Hematopoietic multipotent progenitor cell treated with erythropoietin and hydrocortisone succinate and interleukin-3 and kit ligand, for 6 days (in vitro differentiated cells): Measurements from ENCODE around the gene CARMIL1.

ENCODE experiments used
- DNase-seq: peaks from one replicate; pipeline ENCODE4 v3.0.0-alpha.2; 2015

CARMIL1 gene

GRCh38 chr6:25312034-25312620 is 33.0 kb downstream of the CARMIL1 start:
- DNase-seq, result no peak

DNA sequence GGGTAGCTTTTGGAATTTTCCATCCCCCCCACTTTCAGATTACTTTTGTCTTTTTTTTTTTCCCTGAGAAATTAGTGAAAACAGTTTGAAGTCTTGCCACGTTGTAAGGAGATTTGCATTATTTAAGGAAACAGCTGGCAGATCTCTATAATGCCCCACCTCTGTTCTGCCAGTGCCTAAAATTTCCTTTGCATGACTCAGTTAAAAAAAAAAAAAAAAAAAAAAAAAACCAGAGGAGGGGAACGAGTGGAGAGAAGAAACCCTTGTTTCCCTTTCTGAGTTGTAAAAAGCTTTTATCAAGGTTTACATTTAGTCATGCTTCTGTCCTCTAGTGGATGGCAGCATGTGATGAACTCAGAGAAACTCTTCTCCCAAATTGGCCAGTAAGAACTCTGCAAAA is 33.5 kb downstream of the CARMIL1 start:
- peak; percentile 57 for DNase-seq

DNA sequence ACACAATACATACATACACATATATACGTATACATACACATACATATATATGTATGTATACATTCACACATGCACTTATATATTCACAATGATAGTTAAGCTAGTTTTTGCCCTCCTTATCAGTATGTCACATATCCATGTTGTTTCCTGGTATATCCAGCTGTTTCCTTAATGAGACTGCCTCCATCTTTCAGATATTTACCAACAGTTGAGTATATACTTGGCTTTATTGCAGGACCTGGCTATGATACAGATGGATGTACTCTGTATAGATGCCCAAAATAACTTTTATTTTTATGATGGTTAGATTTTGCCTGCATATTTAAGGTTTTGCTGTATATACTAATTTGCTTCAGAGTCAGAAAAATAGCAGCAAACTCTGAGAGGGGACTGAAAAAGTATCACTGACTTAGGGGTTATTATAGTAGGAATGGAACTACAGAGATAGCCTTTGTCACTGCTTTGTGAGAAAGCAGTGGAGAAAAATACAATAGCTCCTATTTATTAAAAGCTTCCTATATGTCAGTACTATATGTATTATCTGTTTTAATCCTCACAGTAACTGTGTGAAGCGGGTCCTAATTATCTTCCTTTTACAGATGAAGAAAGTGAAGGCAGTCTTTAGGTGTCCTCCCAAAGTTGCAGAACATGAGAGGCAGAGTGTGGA is 35.5 kb downstream of the CARMIL1 start:
- peak; percentile 24 for DNase-seq

DNA sequence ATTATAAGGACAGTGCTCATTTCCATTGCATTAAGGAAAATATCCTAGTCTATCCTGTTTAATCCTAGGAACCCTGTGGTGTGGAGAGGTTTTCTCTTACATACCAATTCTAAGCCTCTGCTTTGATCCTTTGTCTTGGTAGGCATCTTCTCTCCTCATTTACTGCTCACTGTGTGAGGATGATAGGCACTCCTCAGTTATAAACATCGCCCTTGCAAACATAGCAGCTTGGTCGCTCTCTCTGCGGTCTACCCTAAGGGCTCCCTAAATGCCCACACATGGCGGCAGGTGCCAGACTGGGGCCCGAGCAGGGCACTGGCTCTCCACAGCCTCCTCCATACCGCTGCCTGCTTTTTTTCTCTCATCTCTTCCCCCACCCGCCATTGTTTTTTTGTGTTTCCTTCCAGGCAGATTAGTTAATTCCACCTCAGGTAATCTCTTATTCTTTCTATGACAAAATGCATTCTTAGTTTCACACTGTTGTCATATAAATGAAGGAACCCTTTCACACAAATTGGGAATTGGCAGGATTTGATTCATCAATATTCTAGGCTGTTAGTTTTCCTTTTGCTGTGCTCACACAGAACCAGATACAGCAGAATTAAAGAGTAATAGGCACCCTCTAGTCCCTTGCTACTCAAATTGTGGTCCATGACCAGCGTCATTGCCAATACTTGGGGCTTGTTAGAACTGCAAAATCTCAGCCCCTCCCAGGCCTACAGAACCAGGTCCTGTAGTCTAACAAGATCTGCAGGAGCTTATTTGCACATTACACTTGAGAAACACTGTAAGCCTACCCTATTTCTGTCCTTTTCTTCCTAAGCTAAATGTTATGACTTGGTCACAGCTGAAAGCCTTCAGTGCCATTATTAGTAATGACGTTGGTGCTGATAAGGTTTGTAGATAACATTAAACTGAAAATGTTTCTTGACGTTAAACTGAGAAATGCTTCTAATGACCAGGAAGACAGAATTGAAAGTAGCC is 36.3 kb downstream of the CARMIL1 start:
- DNase-seq, result no peak

DNA sequence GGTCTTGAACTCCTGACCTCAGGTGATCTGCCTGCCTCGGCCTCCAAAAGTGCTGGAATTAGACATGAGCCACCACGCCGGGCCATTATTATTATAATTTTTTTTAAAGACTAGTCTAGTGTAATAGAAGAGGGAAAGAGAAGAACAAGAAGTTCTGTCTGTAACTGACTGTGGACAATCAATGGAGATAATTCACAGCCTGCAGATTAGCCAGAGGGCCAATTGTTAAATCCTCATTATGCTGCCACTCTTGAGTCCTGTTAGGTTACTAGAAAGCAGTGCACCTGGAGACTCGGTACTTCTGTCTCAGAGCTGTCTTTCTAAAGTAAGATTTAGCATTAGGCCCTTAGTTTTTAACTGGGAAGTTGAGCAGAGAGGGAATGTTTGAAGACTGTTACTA is 37.5 kb downstream of the CARMIL1 start:
- no peak for DNase-seq

DNA sequence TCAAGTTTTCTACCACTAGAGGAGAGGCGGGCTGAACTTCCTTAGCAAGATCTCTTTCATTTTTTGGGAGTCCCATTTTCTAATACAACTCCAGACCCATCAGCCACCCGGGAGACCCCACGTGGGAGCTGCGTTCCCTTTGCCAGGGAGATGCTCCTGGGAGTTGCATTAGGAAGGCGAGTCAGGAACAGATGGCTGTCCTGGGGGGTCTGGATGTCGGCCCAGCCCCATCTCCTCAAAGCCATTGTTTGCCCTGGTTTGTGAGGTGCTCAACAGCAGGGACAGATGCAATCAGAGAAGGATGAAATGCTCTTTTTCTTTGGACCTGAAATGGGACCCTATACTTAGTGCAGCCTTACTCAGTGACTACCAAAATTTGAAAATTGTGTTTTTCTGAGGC is 39.4 kb downstream of the CARMIL1 start:
- DNase-seq, result no peak

DNA sequence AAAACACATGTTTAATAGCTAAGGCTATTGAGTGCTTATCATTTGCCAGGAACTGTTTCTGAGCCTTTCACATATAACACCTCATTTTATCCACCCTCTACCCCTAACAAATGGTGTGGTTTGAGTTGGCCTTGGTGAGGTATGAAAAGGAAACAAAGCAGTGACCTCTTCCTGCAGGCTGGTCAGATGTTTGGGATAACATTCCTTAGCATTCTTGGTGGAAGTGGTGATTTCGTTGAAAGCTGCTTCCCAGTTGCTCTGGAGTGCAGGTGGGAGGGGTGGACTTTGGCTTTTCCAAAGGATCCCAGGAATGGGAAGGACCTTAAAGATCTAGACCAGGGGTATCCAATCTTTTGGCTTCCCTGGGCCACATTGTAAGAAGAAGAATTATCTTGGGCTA is 41.3 kb downstream of the CARMIL1 start:
- DNase-seq, result no peak

- DNase-seq, result no peak
Observed at GRCh38 chr6:25322692-25323091, 43.5 kb downstream of the CARMIL1 start.

- DNase-seq, result no peak
Observed at GRCh38 chr6:25324066-25324762, 45.0 kb downstream of the CARMIL1 start.

GRCh38 chr6:25326126-25326525 is 47.0 kb downstream of the CARMIL1 start:
- no peak for DNase-seq

DNA sequence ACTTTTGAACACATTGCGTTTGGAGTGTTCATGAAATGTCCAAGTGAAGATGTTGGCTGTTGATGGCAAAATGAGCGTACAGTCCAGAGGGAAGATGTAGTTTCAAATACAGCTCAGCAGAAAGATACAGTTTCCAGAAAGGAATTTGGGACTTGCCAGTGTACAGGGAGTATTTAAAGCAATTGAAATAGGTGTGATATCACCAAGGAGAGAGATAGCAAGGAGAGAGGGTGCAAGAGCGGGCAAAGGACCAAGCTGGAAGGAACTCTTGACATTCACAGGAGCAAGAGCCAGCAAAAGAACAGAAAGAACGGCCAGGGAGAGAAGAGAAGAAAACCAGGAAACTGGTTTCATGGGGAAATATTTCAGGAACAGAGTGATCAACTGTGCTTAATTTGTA is 47.8 kb downstream of the CARMIL1 start:
- DNase-seq, result no peak

DNA sequence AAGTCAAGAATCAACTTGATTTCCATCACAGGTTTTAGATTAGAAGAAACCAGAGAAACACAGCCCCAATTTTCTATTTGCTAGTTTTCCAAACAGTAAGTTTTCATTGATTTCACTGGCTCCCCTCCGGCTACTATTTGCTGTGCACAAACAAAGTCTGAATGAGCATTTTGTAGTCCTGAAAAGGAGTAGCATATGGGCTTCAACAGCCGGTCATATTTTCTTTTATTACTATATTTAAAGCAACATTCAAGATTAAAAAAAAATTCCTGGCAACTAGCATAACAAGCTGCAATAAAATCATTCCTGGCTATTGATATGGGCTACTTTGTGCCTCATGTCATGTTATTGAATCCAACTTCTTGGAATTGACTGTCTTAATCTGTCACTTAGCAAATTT is 48.3 kb downstream of the CARMIL1 start:
- no peak for DNase-seq

- no peak for DNase-seq
Observed at GRCh38 chr6:25329161-25329817, 50.1 kb downstream of the CARMIL1 start.

DNA sequence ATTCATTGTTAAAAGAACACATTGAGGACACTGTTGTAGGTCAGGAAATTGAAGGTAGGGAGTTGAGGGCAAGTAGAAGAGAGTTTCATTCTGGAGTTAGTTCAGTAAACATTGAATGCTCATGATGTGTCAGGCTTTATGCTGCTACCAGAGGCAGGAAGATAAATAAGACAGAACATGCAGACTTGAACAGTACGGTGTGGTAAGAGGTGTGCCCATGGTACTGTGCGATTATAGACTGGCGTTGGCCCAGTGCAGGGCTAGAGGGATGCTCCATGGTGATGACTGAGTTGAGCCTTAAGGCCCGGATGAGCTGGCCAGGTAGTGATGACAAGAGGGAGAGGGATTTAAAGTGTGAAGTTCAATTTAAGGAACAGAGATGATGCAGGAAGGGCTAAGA is 50.8 kb downstream of the CARMIL1 start:
- DNase-seq, result no peak

DNA sequence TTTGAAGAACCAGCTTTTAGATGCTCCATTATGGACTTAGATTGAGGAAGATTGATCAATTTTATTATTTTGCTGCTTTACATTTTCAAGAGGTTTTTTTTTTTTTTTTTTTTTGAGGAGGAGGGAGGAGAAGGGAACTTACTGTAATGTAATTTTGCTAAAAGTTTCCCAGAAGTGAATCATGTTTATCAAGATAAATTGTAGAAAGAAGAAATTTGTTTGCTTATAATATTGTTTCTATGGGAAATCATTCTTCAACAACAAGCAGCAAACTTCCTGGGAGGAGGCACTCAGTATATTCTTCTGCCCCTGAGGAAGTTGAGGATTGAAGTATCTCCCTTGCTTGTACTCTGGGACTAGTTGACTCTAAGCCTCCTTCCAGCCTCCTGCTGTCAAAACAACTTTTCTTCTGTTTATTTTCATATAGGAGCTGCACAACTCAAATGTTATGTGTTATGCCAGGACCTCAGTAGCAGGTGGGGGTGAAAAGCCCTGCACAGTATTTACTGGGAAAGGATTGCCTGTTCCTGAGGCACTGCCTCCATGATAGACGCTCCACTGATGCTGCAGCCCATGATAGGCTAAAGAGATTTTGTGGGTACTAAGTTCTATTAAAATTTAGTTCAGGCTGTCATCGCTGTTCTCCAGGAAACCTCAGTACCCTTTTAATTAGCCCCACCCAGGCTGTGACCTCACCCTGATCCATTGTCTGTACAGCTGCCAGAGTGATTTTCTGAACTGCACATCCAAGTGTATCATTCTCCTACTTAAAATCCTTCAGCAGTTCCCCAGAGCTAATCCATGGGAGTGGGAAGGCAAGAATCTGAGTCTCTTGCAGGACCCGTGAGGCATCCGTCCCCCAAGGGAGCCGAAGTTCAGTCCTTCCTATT is 51.9 kb downstream of the CARMIL1 start:
- DNase-seq, result no peak

GRCh38 chr6:25332165-25332564 is 53.0 kb downstream of the CARMIL1 start:
- DNase-seq, result no peak

- no peak for DNase-seq
Observed at GRCh38 chr6:25332655-25333071, 53.5 kb downstream of the CARMIL1 start.

- DNase-seq, result no peak
Observed at GRCh38 chr6:25333471-25333870, 54.3 kb downstream of the CARMIL1 start.

DNA sequence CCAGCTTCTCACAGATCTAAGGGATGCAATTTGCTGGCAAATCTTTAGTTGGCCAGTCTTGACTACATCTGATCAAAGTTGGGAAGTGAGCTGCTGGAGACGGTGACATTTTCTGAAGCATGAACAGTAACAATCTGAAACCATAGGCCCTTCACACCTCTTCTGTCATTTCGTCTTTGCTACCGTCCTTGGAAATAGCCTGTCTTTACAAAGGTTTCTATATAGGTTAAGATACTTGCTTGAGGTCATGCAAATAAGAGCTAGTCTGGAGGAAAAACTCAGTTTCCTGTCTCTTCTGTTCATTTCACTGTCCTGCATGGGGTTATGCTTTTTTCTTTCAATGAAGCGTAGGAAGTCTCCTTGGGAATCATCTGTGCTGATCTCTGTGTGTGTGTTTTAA is 55.6 kb downstream of the CARMIL1 start:
- no peak for DNase-seq

DNA sequence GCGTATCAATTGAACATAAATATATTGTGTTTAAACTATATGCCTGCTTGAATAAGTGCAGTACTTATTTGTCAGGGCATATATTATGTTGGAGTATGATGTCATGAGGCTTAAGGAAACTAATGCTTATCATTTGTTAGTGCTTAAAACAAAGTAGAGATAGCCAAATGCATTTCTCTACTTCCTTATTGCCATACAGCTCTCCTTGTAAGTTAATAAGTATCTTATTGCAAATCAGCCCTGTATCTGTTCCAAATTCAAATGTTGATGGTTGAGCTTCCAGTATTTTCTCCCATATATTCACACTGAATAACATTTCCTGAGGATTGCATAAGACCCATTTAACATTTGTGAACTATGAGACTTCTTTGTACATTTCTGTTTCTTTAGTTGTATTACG is 57.8 kb downstream of the CARMIL1 start:
- DNase-seq, result no peak

- DNase-seq, result no peak
Observed at GRCh38 chr6:25337431-25337830, 58.3 kb downstream of the CARMIL1 start.
